Loucy (cell line): ENCODE data around the gene SMG6.

Source experiments
- CTCF ChIP-seq: fragments of 200-600 bp; sonication (generic); conservative IDR thresholded peaks from 2 replicates; pipeline ENCODE4 v1.5.1; 2014; ENCODE audit warnings: mild to moderate bottlenecking, antibody characterized with exemption, low read length
- EZH2phosphoT487 ChIP-seq: fragments of 200-600 bp; IDR thresholded peaks from 2 replicates; pipeline ENCODE4 v1.6.1; 2018; ENCODE audit warnings: antibody characterized with exemption, mild to moderate bottlenecking, moderate library complexity, borderline replicate concordance

GRCh38 chr17:2303204-2304188 is at the start of gene SMG6, which contains the start of gene SRR:
- TF ChIP-seq CTCF, result no peak
- TF ChIP-seq EZH2phosphoT487, result no peak
